Measurements from ENCODE around the gene GUCY2C.
"Not testable (repeated sequence)": the region's sequence is repeated elsewhere in the genome, so short reads cannot be mapped to it uniquely, and the experiment has no call there.

Gene GUCY2C

GRCh38 chr12:14696265-14696741, at the start of gene GUCY2C:
TSS of gene GUCY2C (minus strand) at chr12:14696599. CDS start at chr12:14696448, 151 bp downstream.
- ATAC-seq: no peak
- TF ChIP-seq TSHZ2 (CRISPR knock-in tag; IDR thresholded peaks at IDR 0.05) (no peak), ISL1 (CRISPR knock-in tag; IDR thresholded peaks at IDR 0.05) (no peak), GLIS3 (CRISPR knock-in tag; IDR thresholded peaks at IDR 0.05) (no peak), PATZ1 (CRISPR knock-in tag; IDR thresholded peaks at IDR 0.05; ENCODE audit: borderline replicate concordance) (no peak), ARNTL (CRISPR knock-in tag; IDR thresholded peaks at IDR 0.05; ENCODE audit: borderline replicate concordance, low read depth) (no peak)

GRCh38 chr12:14743061-14743460, 46.7 kb upstream of the GUCY2C start:
- no peak for ATAC-seq
- TF ChIP-seq PATZ1 (CRISPR knock-in tag; IDR thresholded peaks at IDR 0.05; ENCODE audit: borderline replicate concordance): no peak
- TF ChIP-seq BACH2 (CRISPR knock-in tag; IDR thresholded peaks at IDR 0.05; ENCODE audit: borderline replicate concordance): no peak
- no peak for TF ChIP-seq CSRNP3 (CRISPR knock-in tag; IDR thresholded peaks at IDR 0.05)
- TF ChIP-seq ZNF70 (CRISPR knock-in tag; IDR thresholded peaks at IDR 0.05): no peak

GRCh38 chr12:14741942-14742341, 45.5 kb upstream of the GUCY2C start:
- TF ChIP-seq OSR1 (CRISPR knock-in tag; IDR thresholded peaks at IDR 0.05) (no peak), CSDC2 (CRISPR knock-in tag; IDR thresholded peaks at IDR 0.05) (no peak), ZFP30 (CRISPR knock-in tag; IDR thresholded peaks at IDR 0.05) (no peak)
- ATAC-seq: no peak

GRCh38 chr12:14741153-14741552, 44.8 kb upstream of the GUCY2C start:
- ATAC-seq: no peak
- TF ChIP-seq ESRRG (CRISPR knock-in tag; IDR thresholded peaks at IDR 0.05) (no peak), ZNF565 (CRISPR knock-in tag; conservative IDR thresholded peaks at IDR 0.05; ENCODE audit: low read depth) (no peak), SNAI2 (CRISPR knock-in tag; IDR thresholded peaks at IDR 0.05) (no peak)

- ATAC-seq: not testable (repeated sequence)
Observed at GRCh38 chr12:14736441-14736840, 40.0 kb upstream of the GUCY2C start.

- no peak for ATAC-seq
- TF ChIP-seq BACH2 (CRISPR knock-in tag; IDR thresholded peaks at IDR 0.05; ENCODE audit: borderline replicate concordance) (no peak), ARNTL (CRISPR knock-in tag; IDR thresholded peaks at IDR 0.05; ENCODE audit: borderline replicate concordance, low read depth) (no peak), PPARA (CRISPR knock-in tag; IDR thresholded peaks at IDR 0.05; ENCODE audit: borderline replicate concordance) (no peak)
Observed at GRCh38 chr12:14731821-14732220, 35.4 kb upstream of the GUCY2C start.

GRCh38 chr12:14729586-14729985, 33.2 kb upstream of the GUCY2C start:
- ATAC-seq: no peak
- TF ChIP-seq PATZ1 (CRISPR knock-in tag; IDR thresholded peaks at IDR 0.05; ENCODE audit: borderline replicate concordance): no peak
- no peak for TF ChIP-seq GLIS3 (CRISPR knock-in tag; IDR thresholded peaks at IDR 0.05)
- TF ChIP-seq ESRRG (CRISPR knock-in tag; IDR thresholded peaks at IDR 0.05): no peak
- no peak for TF ChIP-seq OSR1 (CRISPR knock-in tag; IDR thresholded peaks at IDR 0.05)
- no peak for TF ChIP-seq RARB (CRISPR knock-in tag; IDR thresholded peaks at IDR 0.05)
- TF ChIP-seq ZNF565 (CRISPR knock-in tag; conservative IDR thresholded peaks at IDR 0.05; ENCODE audit: low read depth): no peak
- TF ChIP-seq CREB5 (CRISPR knock-in tag; IDR thresholded peaks at IDR 0.05; ENCODE audit: low read depth): no peak
- TF ChIP-seq ZFP30 (CRISPR knock-in tag; IDR thresholded peaks at IDR 0.05): no peak
- no peak for TF ChIP-seq ISL1 (CRISPR knock-in tag; IDR thresholded peaks at IDR 0.05)
- TF ChIP-seq TCF4 (CRISPR knock-in tag; IDR thresholded peaks at IDR 0.05; ENCODE audit: borderline replicate concordance): no peak
